HG03457 (cell line): ENCODE measurements around the gene RALGPS2.
"Not testable (repeated sequence)": the region's sequence is repeated elsewhere in the genome, so short reads cannot be mapped to it uniquely, and the experiment has no call there.

Source experiments
- ATAC-seq: cut with Tn5 transposase; IDR thresholded peaks from one replicate; pipeline ENCODE4 v1.9.1; 2021; ENCODE audit warnings: moderate number of reproducible peaks; ENCODE audit not compliant: unreplicated experiment

The RALGPS2 gene

GRCh38 chr1:178774263-178774662, 49.2 kb downstream of the RALGPS2 start:
- ATAC-seq: no peak

DNA sequence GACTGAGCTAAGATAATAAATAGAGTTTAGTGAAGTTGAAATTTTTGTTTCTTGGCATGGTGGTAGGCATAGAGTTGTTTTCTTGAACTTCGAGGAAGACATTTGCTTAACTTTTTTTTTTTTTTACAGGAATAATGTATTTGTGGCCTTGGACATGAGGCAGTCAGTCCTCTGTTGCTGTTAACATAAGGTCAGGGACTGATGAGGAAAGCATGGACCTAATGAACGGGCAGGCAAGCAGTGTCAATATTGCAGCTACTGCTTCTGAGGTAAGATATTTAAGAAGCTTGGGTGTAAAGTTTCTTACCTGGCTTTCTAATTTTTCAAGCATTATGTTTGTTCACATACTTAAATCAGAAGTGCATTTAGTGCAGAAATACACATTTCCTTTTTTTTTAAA, 51.5 kb downstream of the RALGPS2 start:
- ATAC-seq: no peak

DNA sequence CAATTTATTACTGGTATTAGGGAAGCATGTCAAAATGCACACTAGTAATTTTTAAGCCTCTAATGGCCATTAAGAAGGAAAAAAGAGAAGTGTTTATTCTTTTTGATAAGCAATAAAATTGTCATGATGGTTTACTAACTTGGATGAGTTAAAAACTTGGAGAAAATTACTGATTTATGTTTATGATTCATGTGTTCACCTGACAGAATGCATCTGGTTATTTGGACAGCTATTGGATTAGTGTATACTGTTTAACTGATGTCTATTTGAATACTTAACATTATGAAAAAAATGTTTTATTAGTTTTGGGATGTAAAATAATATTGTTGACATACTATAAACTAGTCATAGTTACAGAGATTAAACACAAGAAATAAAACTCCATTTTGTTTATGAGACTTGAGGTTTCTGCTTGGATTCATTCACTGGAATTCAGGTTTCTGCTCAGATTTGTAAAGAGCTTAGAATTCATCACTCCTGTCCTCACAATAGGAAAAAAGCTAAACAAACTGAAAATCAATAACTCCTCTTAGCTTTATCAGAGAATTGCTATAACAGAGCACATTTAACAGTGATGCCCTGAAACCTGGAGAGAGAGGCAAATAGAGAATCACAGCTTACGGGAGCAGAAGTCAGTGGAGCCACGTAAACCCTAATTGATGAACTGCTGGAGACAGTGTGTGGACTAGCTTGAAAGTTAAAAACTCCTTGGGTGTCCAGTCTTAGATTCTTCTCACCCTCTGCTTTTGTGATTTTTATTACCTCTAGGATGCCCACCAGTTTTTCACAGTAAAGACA, 56.7 kb downstream of the RALGPS2 start:
- ATAC-seq: no peak

DNA sequence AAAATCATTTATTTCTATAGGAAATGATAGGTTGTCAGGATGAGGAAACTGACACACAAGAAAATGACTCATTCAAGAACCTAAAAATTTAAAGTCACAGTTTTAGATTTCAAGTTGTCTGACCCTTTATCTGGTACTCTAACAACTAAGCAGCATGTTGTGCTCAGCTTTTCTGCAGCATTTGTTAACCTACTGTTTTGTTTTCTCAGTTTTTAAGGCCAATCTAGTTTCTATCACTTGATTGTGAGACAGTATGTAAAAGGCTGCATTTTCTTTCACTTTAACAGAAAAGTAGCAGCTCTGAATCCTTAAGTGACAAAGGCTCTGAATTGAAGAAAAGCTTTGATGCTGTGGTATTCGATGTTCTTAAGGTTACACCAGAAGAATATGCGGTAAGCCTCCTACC, 59.1 kb downstream of the RALGPS2 start:
- no peak for ATAC-seq

DNA sequence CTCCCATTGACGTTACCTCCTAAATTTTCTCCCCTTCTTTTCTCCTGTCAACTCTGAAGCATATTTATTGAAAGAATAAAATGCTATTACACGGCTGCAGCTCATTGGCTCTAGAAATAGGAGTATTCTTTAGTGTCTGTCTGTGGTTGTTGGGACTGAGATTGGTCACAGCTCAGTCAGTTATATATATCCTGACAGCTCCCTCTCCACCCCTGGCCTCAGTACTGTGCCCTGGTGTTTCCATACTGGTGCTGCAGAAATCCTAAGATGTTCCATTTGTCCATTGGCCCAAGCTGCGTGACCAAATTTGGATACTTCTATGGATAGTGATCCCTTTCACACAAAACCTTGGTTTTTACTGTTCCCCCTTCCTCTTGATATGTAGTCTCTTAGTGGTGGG, 67.3 kb downstream of the RALGPS2 start:
- ATAC-seq: no peak

GRCh38 chr1:178796013-178796412, 71.0 kb downstream of the RALGPS2 start:
- no peak for ATAC-seq

DNA sequence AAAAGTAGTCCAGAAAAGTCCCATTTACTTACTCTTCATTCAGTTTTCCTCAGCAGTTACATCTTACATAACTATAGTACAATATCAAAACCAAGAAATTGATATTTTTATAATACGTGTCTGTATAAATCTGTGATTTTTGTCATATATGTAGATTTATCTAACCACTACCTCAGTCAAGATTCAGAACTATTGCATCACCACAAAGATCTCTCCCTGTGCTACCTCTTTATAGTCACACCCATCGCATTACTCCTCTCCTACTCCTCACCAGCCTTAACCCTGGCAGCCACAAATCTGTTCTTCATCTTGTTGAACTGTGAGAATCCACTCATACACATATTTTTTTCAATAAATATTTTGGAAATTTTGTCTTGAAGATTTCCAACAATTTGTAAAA, 72.5 kb downstream of the RALGPS2 start:
- no peak for ATAC-seq

DNA sequence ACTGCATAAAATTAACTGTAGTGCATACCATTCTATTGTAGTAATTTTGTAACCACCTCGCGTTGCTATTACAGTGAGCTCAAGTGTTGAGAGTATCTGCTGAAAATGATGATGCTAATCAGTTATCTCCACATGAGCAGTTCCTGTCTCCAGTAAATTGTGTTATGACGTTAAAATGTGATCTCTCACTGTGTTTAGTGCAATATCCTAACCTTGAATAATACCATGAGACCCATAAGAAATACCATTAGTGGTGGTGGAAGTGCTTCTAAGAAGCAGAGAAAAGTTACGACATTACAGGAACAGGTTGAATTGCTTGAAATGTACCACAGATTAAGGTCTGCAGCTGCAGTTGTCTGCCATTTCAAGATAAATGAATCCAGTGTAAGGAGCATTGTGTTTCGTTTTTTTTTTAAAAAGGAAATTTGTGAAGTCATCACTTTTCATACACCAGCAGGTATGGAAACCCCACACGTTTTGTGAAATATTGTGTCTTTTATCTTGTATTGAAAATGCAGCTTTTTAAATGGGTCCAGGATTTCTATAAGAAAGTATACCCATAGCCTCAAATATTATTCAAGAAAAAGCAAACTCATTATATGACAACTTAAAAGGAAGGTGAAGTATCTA, 73.3 kb downstream of the RALGPS2 start:
- ATAC-seq: no peak

- ATAC-seq: no peak
Measured at GRCh38 chr1:178802873-178803272, 77.8 kb downstream of the RALGPS2 start.

DNA sequence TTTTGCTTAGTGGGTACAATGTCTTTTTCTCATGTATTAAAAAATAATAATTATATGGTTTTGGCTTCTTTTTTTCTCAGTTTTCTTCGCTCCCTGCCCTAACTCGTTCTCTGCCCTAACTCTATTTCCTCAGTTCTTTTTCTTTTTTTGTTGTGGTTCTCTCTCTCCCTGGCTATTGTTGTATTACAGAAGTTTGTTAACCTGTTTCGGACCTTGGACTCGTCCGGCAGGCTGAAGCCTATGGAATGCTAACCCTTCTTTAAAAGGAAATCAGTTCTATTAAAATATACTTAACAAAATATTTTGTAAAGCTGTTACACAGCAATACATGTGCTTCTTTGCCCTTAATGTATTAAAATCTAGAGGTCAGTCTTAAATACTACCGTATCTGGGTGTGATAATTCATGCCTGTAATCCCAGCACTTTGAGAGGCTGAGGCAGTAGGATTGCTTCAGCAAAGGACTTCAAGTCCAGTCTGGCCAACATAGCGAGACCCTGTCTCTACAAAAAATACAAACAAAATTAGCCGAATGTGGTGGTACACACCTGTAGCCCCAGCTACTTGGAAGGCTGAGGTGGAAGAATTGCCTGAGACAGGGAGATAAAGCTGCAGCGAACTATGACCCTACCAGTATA, 81.7 kb downstream of the RALGPS2 start:
- no peak for ATAC-seq

DNA sequence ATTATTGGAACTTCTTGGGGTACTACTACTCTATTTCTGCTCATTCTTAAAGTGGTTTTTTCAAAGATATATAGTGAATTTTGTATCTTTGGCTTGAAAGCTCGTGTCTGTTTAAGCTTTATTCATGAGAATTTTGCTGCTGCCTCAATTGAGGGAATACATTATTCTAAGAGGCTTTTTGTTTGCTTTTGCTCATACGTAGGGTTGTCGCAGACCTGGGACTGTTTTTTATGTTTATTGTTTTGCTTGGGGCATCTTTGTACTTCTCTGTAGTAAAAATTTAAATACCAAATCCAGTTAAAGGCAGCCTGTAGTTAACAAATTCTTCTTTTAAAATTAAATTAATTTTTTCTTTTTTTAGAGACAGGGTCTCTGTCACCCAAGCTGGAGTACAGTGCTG, 83.5 kb downstream of the RALGPS2 start:
- no peak for ATAC-seq

GRCh38 chr1:178810585-178810984, 85.5 kb downstream of the RALGPS2 start:
- ATAC-seq: no peak

GRCh38 chr1:178818416-178818815, 93.4 kb downstream of the RALGPS2 start:
- no peak for ATAC-seq

- no peak for ATAC-seq
Measured at GRCh38 chr1:178819123-178819522, 94.1 kb downstream of the RALGPS2 start.

DNA sequence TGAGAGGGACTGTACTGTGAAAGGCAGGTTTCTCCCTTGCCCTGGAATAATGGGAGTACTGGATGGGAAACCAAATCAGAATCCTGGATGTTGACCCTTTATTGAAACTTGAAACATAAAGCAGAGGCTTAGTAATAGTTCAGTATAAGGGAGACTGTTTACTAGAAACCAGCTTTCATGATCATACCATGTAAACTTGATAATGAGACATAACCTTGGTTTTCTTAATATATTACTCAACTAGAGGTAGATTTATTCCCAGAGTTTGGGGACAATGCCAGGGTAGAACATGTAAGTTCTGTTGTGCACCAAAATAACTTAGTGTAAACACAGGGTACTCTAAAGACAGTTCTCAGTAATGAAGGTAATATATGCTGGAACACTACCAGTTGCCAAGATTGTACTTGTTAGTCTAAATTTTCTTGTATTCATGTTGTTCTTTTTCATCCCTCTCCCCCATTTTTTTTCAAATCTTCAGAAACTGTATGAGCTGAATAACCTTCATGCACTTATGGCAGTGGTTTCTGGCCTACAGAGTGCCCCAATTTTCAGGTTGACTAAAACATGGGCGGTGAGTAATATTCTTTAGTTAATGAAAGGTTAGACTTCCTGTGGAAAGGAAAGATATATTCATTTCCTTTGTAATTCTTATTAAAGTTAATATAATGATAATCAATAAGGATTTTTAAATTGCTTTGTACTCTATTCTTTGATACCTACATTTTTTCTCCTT, 96.3 kb downstream of the RALGPS2 start:
- ATAC-seq: no peak

DNA sequence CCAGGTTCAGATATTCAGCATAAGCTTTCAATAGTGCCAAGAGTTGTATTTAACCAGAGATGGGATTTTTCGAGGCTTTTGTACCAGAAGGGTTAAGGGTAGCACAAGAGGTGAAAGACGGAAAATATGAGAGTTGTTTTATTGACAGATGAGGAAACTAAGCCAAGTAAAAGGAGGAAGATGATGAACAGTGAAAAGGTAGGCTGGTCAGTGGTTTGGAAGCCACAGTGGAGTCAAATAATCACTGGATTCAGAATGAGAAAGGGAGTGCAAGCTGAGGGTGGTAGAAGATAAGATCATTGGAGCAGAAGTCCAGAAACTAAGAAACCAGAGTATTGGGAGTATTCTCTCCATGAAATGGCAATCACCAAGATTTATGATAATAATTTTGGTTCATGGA, 100.1 kb downstream of the RALGPS2 start:
- no peak for ATAC-seq

DNA sequence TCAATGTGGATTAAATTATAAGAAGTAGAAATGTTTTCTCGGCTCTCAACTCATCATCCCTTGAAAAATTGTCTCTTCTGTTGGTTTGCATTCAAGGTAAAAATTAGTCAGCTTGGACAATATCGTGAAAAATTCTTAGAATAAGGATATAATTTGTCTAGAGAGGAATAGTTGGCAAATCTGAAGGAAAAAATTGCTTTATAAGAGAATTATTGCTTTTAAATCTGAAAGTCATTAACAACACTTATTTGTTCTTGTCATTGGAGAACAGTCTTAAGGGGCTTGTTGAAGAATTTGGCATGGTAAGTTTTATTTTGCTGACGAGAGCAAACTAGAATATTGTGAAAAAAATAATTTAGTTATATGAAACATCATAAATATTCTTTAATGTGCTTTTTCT, 119.4 kb downstream of the RALGPS2 start:
- ATAC-seq: no peak

- ATAC-seq: no peak
Measured at GRCh38 chr1:178846306-178846705, 121.3 kb downstream of the RALGPS2 start.

DNA sequence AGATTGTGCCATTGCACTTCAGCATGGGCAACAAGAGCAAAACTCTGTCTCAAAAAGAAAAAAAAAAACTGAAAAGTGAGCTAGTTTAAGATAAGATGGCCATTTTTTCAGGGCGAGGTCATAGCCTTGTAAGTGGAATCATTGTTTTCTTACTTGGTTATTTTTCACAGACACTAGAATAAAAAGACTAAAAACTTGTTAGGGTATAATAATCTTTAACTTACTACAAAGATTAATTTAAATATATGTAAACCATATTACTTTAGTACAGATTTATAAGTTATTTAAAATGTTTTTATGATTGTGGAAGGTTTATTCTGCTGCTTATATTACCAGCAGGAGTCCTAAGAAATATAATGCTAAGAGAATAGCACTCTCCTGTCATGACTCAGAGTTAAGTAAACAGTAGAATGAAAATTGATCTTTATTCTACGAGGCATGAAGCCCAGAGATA, 122.4 kb downstream of the RALGPS2 start:
- ATAC-seq: no peak

GRCh38 chr1:178847919-178848318, 122.9 kb downstream of the RALGPS2 start:
- not testable (repeated sequence) for ATAC-seq

GRCh38 chr1:178849918-178850317, 124.9 kb downstream of the RALGPS2 start:
- no peak for ATAC-seq
